ENCODE measurements around the gene CHMP4B.

The CHMP4B gene

GRCh38 chr20:33894798-33895197 is 83.7 kb downstream of the CHMP4B start:
- no peak for TF ChIP-seq CTCF (conservative IDR thresholded peaks at IDR 0.05; ENCODE audit: low read depth)
- DNase-seq (ENCODE audit: low spot score) = no peak
- H3K27ac ChIP-seq = no peak overlapping the region
- POLR2A ChIA-PET (ENCODE audit: low non-redundant PET) = no interaction called here
- CTCF ChIA-PET = no interaction called here

GRCh38 chr20:33896509-33896908 is 85.4 kb downstream of the CHMP4B start:
- H3K27ac ChIP-seq = no peak overlapping the region
- ChIA-PET POLR2A (ENCODE audit: low non-redundant PET) (no interaction called here), CTCF (interaction anchor here (0.7 to 1.6 kb wide), 4 partner anchors 9 to 174 kb away, joined by 3 to 6 read pairs (median 4); no protein-coding TSS in a partner anchor)
- no peak for DNase-seq (ENCODE audit: low spot score)
- TF ChIP-seq CTCF (conservative IDR thresholded peaks at IDR 0.05; ENCODE audit: low read depth) = no peak

- peak; percentile 27 for TF ChIP-seq CTCF (conservative IDR thresholded peaks at IDR 0.05; ENCODE audit: low read depth)
- ChIA-PET POLR2A (ENCODE audit: low non-redundant PET) (no interaction called here), CTCF (interaction anchor here (0.6 to 1.6 kb wide), 9 partner anchors 8 to 173 kb away, joined by 3 to 8 read pairs (median 4); no protein-coding TSS in a partner anchor)
- no peak for DNase-seq (ENCODE audit: low spot score)
- no peak overlapping the region for H3K27ac ChIP-seq
Measured at GRCh38 chr20:33897313-33897912, 86.3 kb downstream of the CHMP4B start.

GRCh38 chr20:33899106-33899505 is 88.0 kb downstream of the CHMP4B start:
- ChIA-PET POLR2A (ENCODE audit: low non-redundant PET) (no interaction called here), CTCF (interaction anchor here (0.6 to 1.1 kb wide), 5 partner anchors 10 to 458 kb away, joined by 3 to 4 read pairs (median 3); no protein-coding TSS in a partner anchor)
- H3K27ac ChIP-seq = no peak overlapping the region
- TF ChIP-seq CTCF (conservative IDR thresholded peaks at IDR 0.05; ENCODE audit: low read depth) = no peak
- DNase-seq (ENCODE audit: low spot score) = no peak

GRCh38 chr20:33900521-33901131 is 89.5 kb downstream of the CHMP4B start:
- H3K27ac ChIP-seq = no peak overlapping the region

GRCh38 chr20:33901132-33901523 is 90.0 kb downstream of the CHMP4B start:
- no peak overlapping the region for H3K27ac ChIP-seq
- no peak for DNase-seq (ENCODE audit: low spot score)
- CTCF ChIA-PET = interaction anchor here (1.1 kb wide), 1 partner anchor 14 kb away, joined by 3 read pairs; no protein-coding TSS in a partner anchor
- TF ChIP-seq CTCF (conservative IDR thresholded peaks at IDR 0.05; ENCODE audit: low read depth) = no peak
- POLR2A ChIA-PET (ENCODE audit: low non-redundant PET) = no interaction called here

More at GRCh38 chr20:33900521-33901131, 89.5 kb downstream of the CHMP4B start:
- ChIA-PET CTCF (interaction anchor here (0.6 to 1.1 kb wide), 2 partner anchors 14 to 257 kb away, joined by 3 to 4 read pairs; no protein-coding TSS in a partner anchor), POLR2A (ENCODE audit: low non-redundant PET) (no interaction called here)
- no peak for DNase-seq (ENCODE audit: low spot score)
- TF ChIP-seq CTCF (conservative IDR thresholded peaks at IDR 0.05; ENCODE audit: low read depth) = no peak

All from RWPE1 (cell line).